Mesodermal cell (in vitro differentiated cells): ENCODE results near the gene NFIX.

ENCODE experiments used
- H3K27ac ChIP-seq: 2 replicates; pipeline ENCODE4 v1.7.0; 2013; ENCODE audit warnings: mild to moderate bottlenecking, low read depth, low read length, moderate library complexity; ENCODE audit not compliant: severe bottlenecking
- H3K36me3 ChIP-seq: 2 replicates; pipeline ENCODE4 v1.7.1; 2013; ENCODE audit warnings: mild to moderate bottlenecking, low read length, moderate library complexity; ENCODE audit not compliant: control insufficient read depth, insufficient read depth
- H3K4me1 ChIP-seq: one replicate; pipeline ENCODE4 v1.7.1; 2013; ENCODE audit warnings: mild to moderate bottlenecking, low read length; ENCODE audit not compliant: insufficient read depth, control insufficient read depth, poor library complexity, severe bottlenecking
- H3K4me3 ChIP-seq: 2 replicates; pipeline ENCODE4 v1.7.0; 2013; ENCODE audit warnings: low read length, control low read depth, mild to moderate bottlenecking; ENCODE audit not compliant: insufficient read depth, poor library complexity, severe bottlenecking; ENCODE audit errors: extremely low read depth
- H3K9me3 ChIP-seq: 2 replicates; pipeline ENCODE4 v1.7.1; 2013; ENCODE audit warnings: mild to moderate bottlenecking, low read length, moderate library complexity; ENCODE audit not compliant: control insufficient read depth
- WGBS, 2 experiments: methylation state at CpG; one replicate each; pipeline ENCODE4 v1.1.5; 2013; ENCODE audit warnings: missing lambda C conversion rate in 2 of 2; ENCODE audit not compliant: insufficient coverage in 2 of 2; 5-methylcytosine and 5-hydroxymethylcytosine counted together

NFIX gene

GRCh38 chr19:13109361-13110098 is 114.3 kb downstream of the NFIX start:
- H3K9me3 ChIP-seq, result no peaks in the 10 kb centered on the region
- H3K4me1 ChIP-seq, result no peaks in the 10 kb centered on the region
- H3K36me3 ChIP-seq, result peaks cover 61% of the 10 kb centered on the region
- no peak overlapping the region for H3K4me3 ChIP-seq
- 93 to 96% methylated on average over 22 to 28 of the region's 30 CpGs for WGBS, 2 experiments
- H3K27ac ChIP-seq, result no peak overlapping the region

GRCh38 chr19:13110099-13110610 is 114.9 kb downstream of the NFIX start:
- Histone ChIP-seq H3K4me1 (peaks cover 5% of the 10 kb centered on the region), H3K36me3 (peaks cover 61% of the 10 kb centered on the region), H3K4me3 (no peak overlapping the region), H3K27ac (no peak overlapping the region), H3K9me3 (no peaks in the 10 kb centered on the region)
- WGBS, 2 experiments, result 95 to 100% methylated on average over 4 to 5 of the region's 15 CpGs

GRCh38 chr19:13112555-13112954 is 117.3 kb downstream of the NFIX start:
- no peak overlapping the region for H3K27ac ChIP-seq
- H3K4me1 ChIP-seq, result peaks cover 8% of the 10 kb centered on the region
- no peaks in the 10 kb centered on the region for H3K9me3 ChIP-seq
- 89 to 95% methylated on average over 6 to 9 of the region's 10 CpGs for WGBS, 2 experiments
- peaks cover 52% of the 10 kb centered on the region for H3K36me3 ChIP-seq
- H3K4me3 ChIP-seq, result no peak overlapping the region

GRCh38 chr19:13115936-13116281 is 120.6 kb downstream of the NFIX start:
- WGBS, 2 experiments, result 2% methylated on average over 18 of the region's 18 CpGs
- Histone ChIP-seq H3K4me1 (peaks cover 25% of the 10 kb centered on the region), H3K36me3 (peaks cover 42% of the 10 kb centered on the region), H3K9me3 (no peaks in the 10 kb centered on the region), H3K27ac (peak overlapping the region; percentile 94), H3K4me3 (peak overlapping the region; percentile 94)

- H3K4me3 ChIP-seq, result peak within 1 kb of the TSS; percentile 94
- H3K27ac ChIP-seq, result peak within 1 kb of the TSS; percentile 94
- H3K36me3 ChIP-seq, result peaks cover 47% of the 10 kb centered on the region
- peaks cover 25% of the 10 kb centered on the region for H3K4me1 ChIP-seq
- 0 to 1% methylated on average over 46 to 47 of the region's 51 CpGs for WGBS, 2 experiments
- H3K9me3 ChIP-seq, result no peaks in the 10 kb centered on the region
Measured at GRCh38 chr19:13116282-13117175, 121.3 kb downstream of the NFIX start, which contains the start of gene TRMT1. TSS of gene TRMT1 (minus strand) at chr19:13116740. CDS start at chr19:13116399, 341 bp downstream.

GRCh38 chr19:13117176-13117771 is 122.0 kb downstream of the NFIX start:
- 64 to 72% methylated on average over 15 to 18 of the region's 20 CpGs for WGBS, 2 experiments
- peaks cover 25% of the 10 kb centered on the region for H3K4me1 ChIP-seq
- H3K36me3 ChIP-seq, result peaks cover 52% of the 10 kb centered on the region
- H3K27ac ChIP-seq, result no peak overlapping the region
- H3K4me3 ChIP-seq, result peak overlapping the region; percentile 94
- no peaks in the 10 kb centered on the region for H3K9me3 ChIP-seq

GRCh38 chr19:13117772-13118423 is 122.6 kb downstream of the NFIX start, which contains the start of gene NACC1:
TSS of gene NACC1 (plus strand) at chr19:13118264. CDS start at chr19:13135208, 16,944 bp downstream.
- Histone ChIP-seq H3K36me3 (peaks cover 48% of the 10 kb centered on the region), H3K9me3 (no peaks in the 10 kb centered on the region), H3K27ac (peak within 1 kb of the TSS; percentile 57), H3K4me1 (peaks cover 28% of the 10 kb centered on the region), H3K4me3 (peak within 1 kb of the TSS; percentile 94)
- 10 to 11% methylated on average over 36 to 44 of the region's 65 CpGs for WGBS, 2 experiments

GRCh38 chr19:13118424-13119193 is 123.3 kb downstream of the NFIX start:
- Histone ChIP-seq H3K9me3 (no peaks in the 10 kb centered on the region), H3K27ac (peak overlapping the region; percentile 57), H3K4me1 (peaks cover 28% of the 10 kb centered on the region), H3K36me3 (peaks cover 48% of the 10 kb centered on the region), H3K4me3 (peak overlapping the region; percentile 92)
- 0 to 1% methylated on average over 23 to 32 of the region's 57 CpGs for WGBS, 2 experiments

- H3K36me3 ChIP-seq, result peaks cover 48% of the 10 kb centered on the region
- peak overlapping the region; percentile 92 for H3K4me3 ChIP-seq
- H3K4me1 ChIP-seq, result peaks cover 28% of the 10 kb centered on the region
- 89 to 95% methylated on average over 6 to 8 of the region's 8 CpGs for WGBS, 2 experiments
- no peak overlapping the region for H3K27ac ChIP-seq
- H3K9me3 ChIP-seq, result no peaks in the 10 kb centered on the region
Measured at GRCh38 chr19:13119627-13120026, 124.4 kb downstream of the NFIX start.
